Keratinocyte (primary cell): ENCODE data around the gene ZNF69.
"Not testable (repeated sequence)": the region's sequence is repeated elsewhere in the genome, so short reads cannot be mapped to it uniquely, and the experiment has no call there.

ENCODE experiments used
- CTCF ChIP-seq, 3 experiments: IDR thresholded peaks in 1 of 3; conservative IDR thresholded peaks in 1 of 3; optimal IDR thresholded peaks in 1 of 3; 2 replicates in 2 of 3; 3 replicates in 1 of 3; pipeline versions ENCODE3 to v1.5.1; 2011; ENCODE audit warnings: low read length in 3 of 3, mild to moderate bottlenecking in 3 of 3, moderate library complexity in 2 of 3, control low read depth in 1 of 3, inconsistent platforms in 1 of 3; ENCODE audit not compliant: insufficient read depth in 2 of 3; ENCODE audit errors: extremely low read depth in 1 of 3
- EZH2 ChIP-seq: IDR thresholded peaks from one replicate; pipeline ENCODE4 v1.6.1; 2012; ENCODE audit warnings: inconsistent platforms, mild to moderate bottlenecking, low read length, moderate library complexity

- not testable (repeated sequence) for TF ChIP-seq CTCF (optimal IDR thresholded peaks at IDR 0.05 in 1 of 3, IDR thresholded peaks at IDR 0.05 in 1 of 3, conservative IDR thresholded peaks at IDR 0.05 in 1 of 3; ENCODE audit: extremely low read depth in 1 of 3, insufficient read depth in 2 of 3, low read length in 3 of 3); EZH2
Observed at GRCh38 chr19:11925651-11926187, 38.1 kb downstream of the ZNF69 start.
